ENCODE measurements around the gene C17orf107. TPM values are rescaled to one million over a fixed set of nuclear protein-coding genes. Genes with fewer than 3 reads are reported as not detected.

Gene C17orf107
- total and polyA plus RNA-seq, 2 of the 13 experiments (the other 11 are each of a cell fraction or from before 2014, with no cell fraction given) = 0.20 to 0.59 TPM

GRCh38 chr17:4934173-4934979 lies 35.0 kb downstream of the C17orf107 start (continued):
- TF ChIP-seq ZNF816 (CRISPR knock-in tag; IDR thresholded peaks at IDR 0.05; ENCODE audit: borderline replicate concordance) (no peak), NFYC (CRISPR knock-in tag; IDR thresholded peaks at IDR 0.05) (no peak; the same call in 1 of the 2 replicates), ZNF446 (CRISPR knock-in tag; IDR thresholded peaks at IDR 0.05) (no peak), KLF12 (CRISPR knock-in tag; IDR thresholded peaks at IDR 0.05; ENCODE audit: borderline replicate concordance) (no peak), NBN (conservative IDR thresholded peaks at IDR 0.05) (no peak), TAF15 (IDR thresholded peaks at IDR 0.05; ENCODE audit: low read depth, low read length, poor library complexity, severe bottlenecking) (no peak), ZNF646 (CRISPR knock-in tag; IDR thresholded peaks at IDR 0.05) (no peak), POGZ (CRISPR knock-in tag; IDR thresholded peaks at IDR 0.05) (no peak), CHD4 (IDR thresholded peaks at IDR 0.05; ENCODE audit: borderline replicate concordance, low read length) (no peak), CCDC6 (CRISPR knock-in tag; IDR thresholded peaks at IDR 0.05) (no peak), RXRA (CRISPR knock-in tag; IDR thresholded peaks at IDR 0.05) (peak; percentile 55), GMEB2 (CRISPR knock-in tag; IDR thresholded peaks at IDR 0.05; ENCODE audit: low read depth) (no peak), HNRNPH1 (optimal IDR thresholded peaks at IDR 0.05; ENCODE audit: low read depth, low read length) (no peak)
- TF ChIP-seq, protein P1, sequence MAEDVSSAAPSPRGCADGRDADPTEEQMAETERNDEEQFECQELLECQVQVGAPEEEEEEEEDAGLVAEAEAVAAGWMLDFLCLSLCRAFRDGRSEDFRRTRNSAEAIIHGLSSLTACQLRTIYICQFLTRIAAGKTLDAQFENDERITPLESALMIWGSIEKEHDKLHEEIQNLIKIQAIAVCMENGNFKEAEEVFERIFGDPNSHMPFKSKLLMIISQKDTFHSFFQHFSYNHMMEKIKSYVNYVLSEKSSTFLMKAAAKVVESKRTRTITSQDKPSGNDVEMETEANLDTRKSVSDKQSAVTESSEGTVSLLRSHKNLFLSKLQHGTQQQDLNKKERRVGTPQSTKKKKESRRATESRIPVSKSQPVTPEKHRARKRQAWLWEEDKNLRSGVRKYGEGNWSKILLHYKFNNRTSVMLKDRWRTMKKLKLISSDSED (CRISPR knock-in tag; IDR thresholded peaks at IDR 0.05) = no peak
- TF ChIP-seq, protein P2, sequence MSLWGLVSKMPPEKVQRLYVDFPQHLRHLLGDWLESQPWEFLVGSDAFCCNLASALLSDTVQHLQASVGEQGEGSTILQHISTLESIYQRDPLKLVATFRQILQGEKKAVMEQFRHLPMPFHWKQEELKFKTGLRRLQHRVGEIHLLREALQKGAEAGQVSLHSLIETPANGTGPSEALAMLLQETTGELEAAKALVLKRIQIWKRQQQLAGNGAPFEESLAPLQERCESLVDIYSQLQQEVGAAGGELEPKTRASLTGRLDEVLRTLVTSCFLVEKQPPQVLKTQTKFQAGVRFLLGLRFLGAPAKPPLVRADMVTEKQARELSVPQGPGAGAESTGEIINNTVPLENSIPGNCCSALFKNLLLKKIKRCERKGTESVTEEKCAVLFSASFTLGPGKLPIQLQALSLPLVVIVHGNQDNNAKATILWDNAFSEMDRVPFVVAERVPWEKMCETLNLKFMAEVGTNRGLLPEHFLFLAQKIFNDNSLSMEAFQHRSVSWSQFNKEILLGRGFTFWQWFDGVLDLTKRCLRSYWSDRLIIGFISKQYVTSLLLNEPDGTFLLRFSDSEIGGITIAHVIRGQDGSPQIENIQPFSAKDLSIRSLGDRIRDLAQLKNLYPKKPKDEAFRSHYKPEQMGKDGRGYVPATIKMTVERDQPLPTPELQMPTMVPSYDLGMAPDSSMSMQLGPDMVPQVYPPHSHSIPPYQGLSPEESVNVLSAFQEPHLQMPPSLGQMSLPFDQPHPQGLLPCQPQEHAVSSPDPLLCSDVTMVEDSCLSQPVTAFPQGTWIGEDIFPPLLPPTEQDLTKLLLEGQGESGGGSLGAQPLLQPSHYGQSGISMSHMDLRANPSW (CRISPR knock-in tag; IDR thresholded peaks at IDR 0.05; ENCODE audit: borderline replicate concordance) = no peak

Measured in HepG2 (cell line).